NCI-H748 (cell line): ENCODE data around the gene TGFBI.

ENCODE experiments used
- DNase-seq: peaks from one replicate; lab custom pipeline; 2025; ENCODE audit not compliant: unreplicated experiment; lab: John Stamatoyannopoulos, UW

TGFBI gene

GRCh38 chr5:136086783-136087566, 58.2 kb downstream of the TGFBI start:
- no peak for DNase-seq

GRCh38 chr5:136087961-136088871, 59.4 kb downstream of the TGFBI start:
- DNase-seq: no peak

GRCh38 chr5:136089791-136090190, 61.0 kb downstream of the TGFBI start:
- DNase-seq: no peak

- no peak for DNase-seq
Observed at GRCh38 chr5:136090319-136090718, 61.5 kb downstream of the TGFBI start.

- no peak for DNase-seq
Observed at GRCh38 chr5:136094189-136094912, 65.6 kb downstream of the TGFBI start.

GRCh38 chr5:136094913-136095641, 66.3 kb downstream of the TGFBI start:
- DNase-seq: peak; percentile 11

GRCh38 chr5:136098176-136098575, 69.4 kb downstream of the TGFBI start:
- no peak for DNase-seq

- no peak for DNase-seq
Observed at GRCh38 chr5:136099870-136100269, 71.1 kb downstream of the TGFBI start.

GRCh38 chr5:136101884-136102283, 73.1 kb downstream of the TGFBI start:
- DNase-seq: no peak

GRCh38 chr5:136103118-136103517, 74.3 kb downstream of the TGFBI start:
- DNase-seq: no peak

GRCh38 chr5:136104306-136104965, 75.6 kb downstream of the TGFBI start:
- no peak for DNase-seq

- DNase-seq: no peak
Observed at GRCh38 chr5:136106351-136107031, 77.7 kb downstream of the TGFBI start.

- DNase-seq: no peak
Observed at GRCh38 chr5:136108180-136108611, 79.4 kb downstream of the TGFBI start.

- DNase-seq: no peak
Observed at GRCh38 chr5:136108766-136109165, 80.0 kb downstream of the TGFBI start.

- no peak for DNase-seq
Observed at GRCh38 chr5:136109453-136110135, 80.8 kb downstream of the TGFBI start.
